ENCODE results near the gene TDRD3. TPM values are rescaled to one million over a fixed set of nuclear protein-coding genes. Genes with fewer than 3 reads are reported as not detected.

TDRD3 gene
- total and polyA plus RNA-seq, 7 experiments from 2014 or later = 8.3 to 33.6 (median 25.8) TPM

DNA sequence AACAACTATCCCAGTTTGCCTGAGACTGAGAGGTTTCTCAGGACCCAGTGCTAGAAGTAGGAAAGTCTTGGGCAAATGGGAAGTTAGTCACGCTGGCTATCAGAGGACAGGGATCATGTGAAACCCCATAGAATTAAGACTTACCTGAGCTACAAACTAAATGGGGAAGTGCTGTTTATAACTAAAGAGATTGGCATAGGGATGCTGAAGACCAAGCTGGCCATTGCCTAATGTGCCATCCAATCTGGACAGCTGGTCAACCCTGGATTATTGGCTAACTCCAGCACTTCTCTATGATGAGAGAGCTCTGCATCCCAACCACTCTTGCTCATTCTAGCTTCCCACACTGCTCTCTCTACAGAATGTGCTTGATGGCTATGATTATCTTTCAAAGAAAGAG is 216.1 kb downstream of the TDRD3 start:
- no peaks in the 10 kb centered on the region for H3K4me1 ChIP-seq (ENCODE audit: control insufficient read depth in 2 of 2, insufficient read depth in 2 of 2, low read length in 2 of 2)
- H3K27ac ChIP-seq (ENCODE audit: low read depth, low read length) = no peak overlapping the region
- H3K4me3 ChIP-seq (ENCODE audit: low read length) = no peak overlapping the region
- intact Hi-C loops (cut with micrococcal nuclease) = no loop called here
- no peaks in the 10 kb centered on the region for H3K36me3 ChIP-seq (ENCODE audit: control insufficient read depth in 2 of 3, insufficient read depth in 3 of 3, low read length in 3 of 3)
- peaks cover 0 to 2% (median 0%) of the 10 kb centered on the region in 11 donors for H3K9me3 Mint-ChIP-seq
- ATAC-seq (no peak), DNase-seq (no peak)
- H3K27me3 ChIP-seq (ENCODE audit: control insufficient read depth in 2 of 2, insufficient read depth in 2 of 2, low read length in 2 of 2) = no peaks in the 10 kb centered on the region
- no peak overlapping the region for H3K4me3 Mint-ChIP-seq
- no peaks in the 10 kb centered on the region for H3K36me3 Mint-ChIP-seq
- H3K4me1 Mint-ChIP-seq = no peaks in the 10 kb centered on the region
- H3K27ac Mint-ChIP-seq = no peak overlapping the region
- POLR2A ChIA-PET = no interaction called here
- peaks cover 0 to 35% (median 9%) of the 10 kb centered on the region in 5 donors for H3K27me3 Mint-ChIP-seq
- no peaks in the 10 kb centered on the region for H3K9me3 ChIP-seq (ENCODE audit: control insufficient read depth in 2 of 3, low read length in 3 of 3)
- CTCF ChIA-PET = no interaction called here

DNA sequence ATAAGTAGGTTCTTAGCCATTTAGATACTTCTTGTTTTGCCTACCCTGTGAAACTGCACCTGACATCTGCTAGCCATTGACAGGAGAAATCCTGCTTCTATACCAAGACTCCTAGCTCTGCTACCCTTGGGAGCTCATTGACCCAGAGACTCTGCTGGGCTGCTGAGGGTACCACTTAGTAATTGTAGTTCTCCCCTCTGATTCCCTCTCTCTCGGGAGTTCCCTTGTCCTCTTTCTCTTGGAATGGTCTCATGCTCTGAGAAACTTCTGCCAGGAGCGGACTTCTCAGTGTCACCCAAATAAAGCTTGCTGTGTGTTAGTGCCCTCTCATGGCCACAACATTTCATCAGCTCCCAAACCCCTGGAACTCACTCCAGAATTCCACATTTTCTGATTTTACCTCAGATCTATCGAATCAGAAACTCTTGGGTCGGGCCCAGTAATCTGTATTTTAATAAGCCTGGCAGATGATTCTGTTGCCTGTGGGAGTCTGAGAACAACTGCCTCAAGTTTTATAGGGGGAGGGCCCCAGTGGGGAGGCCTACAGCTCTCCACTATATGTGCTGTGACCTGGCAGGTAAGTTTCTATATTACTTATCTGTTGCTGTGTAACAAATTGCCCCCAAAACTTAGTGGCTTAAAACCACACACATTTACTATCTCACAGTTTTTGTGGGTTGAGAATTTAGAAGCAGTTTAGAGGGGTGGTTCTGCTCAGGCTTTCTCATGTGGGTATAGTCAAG is 221.1 kb downstream of the TDRD3 start:
- ATAC-seq = no peak
- H3K4me1 Mint-ChIP-seq = no peaks in the 10 kb centered on the region

GRCh38 chr13:60619461-60619860 is 222.4 kb downstream of the TDRD3 start:
- no peak overlapping the region for H3K4me3 Mint-ChIP-seq
- Histone ChIP-seq H3K4me1 (ENCODE audit: control insufficient read depth in 2 of 2, insufficient read depth in 2 of 2, low read length in 2 of 2) (no peaks in the 10 kb centered on the region), H3K36me3 (ENCODE audit: control insufficient read depth in 2 of 3, insufficient read depth in 3 of 3, low read length in 3 of 3) (no peaks in the 10 kb centered on the region), H3K9me3 (ENCODE audit: control insufficient read depth in 2 of 3, low read length in 3 of 3) (no peaks in the 10 kb centered on the region), H3K27ac (ENCODE audit: low read depth, low read length) (no peak overlapping the region), H3K4me3 (ENCODE audit: low read length) (no peak overlapping the region), H3K27me3 (ENCODE audit: control insufficient read depth in 2 of 2, insufficient read depth in 2 of 2, low read length in 2 of 2) (no peaks in the 10 kb centered on the region)
- intact Hi-C loops (cut with micrococcal nuclease) = no loop called here
- ATAC-seq = no peak
- no peaks in the 10 kb centered on the region for H3K4me1 Mint-ChIP-seq
- H3K36me3 Mint-ChIP-seq = no peaks in the 10 kb centered on the region
- DNase-seq = no peak
- H3K27me3 Mint-ChIP-seq = peaks cover 4 to 47% (median 14%) of the 10 kb centered on the region in 5 donors
- H3K27ac Mint-ChIP-seq = no peak overlapping the region
- peaks cover 0 to 10% (median under 1%) of the 10 kb centered on the region in 11 donors for H3K9me3 Mint-ChIP-seq
- CTCF ChIA-PET = no interaction called here
- POLR2A ChIA-PET = no interaction called here

More for the DNA sequence above, 221.1 kb downstream of the TDRD3 start:
- no peaks in the 10 kb centered on the region for H3K36me3 ChIP-seq (ENCODE audit: control insufficient read depth in 2 of 3, insufficient read depth in 3 of 3, low read length in 3 of 3)
- Mint-ChIP-seq H3K27ac (no peak overlapping the region), H3K36me3 (no peaks in the 10 kb centered on the region), H3K27me3 (peaks cover 4 to 51% (median 14%) of the 10 kb centered on the region in 5 donors), H3K4me3 (no peak overlapping the region), H3K9me3 (peaks cover 0 to 10% (median 2%) of the 10 kb centered on the region in 11 donors)
- no peak for DNase-seq
- CTCF ChIA-PET = no interaction called here
- POLR2A ChIA-PET = no interaction called here
- H3K4me3 ChIP-seq (ENCODE audit: low read length) = no peak overlapping the region
- H3K27ac ChIP-seq (ENCODE audit: low read depth, low read length) = no peak overlapping the region
- H3K9me3 ChIP-seq (ENCODE audit: control insufficient read depth in 2 of 3, low read length in 3 of 3) = no peaks in the 10 kb centered on the region
- intact Hi-C loops (cut with micrococcal nuclease) = no loop called here
- no peaks in the 10 kb centered on the region for H3K27me3 ChIP-seq (ENCODE audit: control insufficient read depth in 2 of 2, insufficient read depth in 2 of 2, low read length in 2 of 2)
- H3K4me1 ChIP-seq (ENCODE audit: control insufficient read depth in 2 of 2, insufficient read depth in 2 of 2, low read length in 2 of 2) = no peaks in the 10 kb centered on the region

DNA sequence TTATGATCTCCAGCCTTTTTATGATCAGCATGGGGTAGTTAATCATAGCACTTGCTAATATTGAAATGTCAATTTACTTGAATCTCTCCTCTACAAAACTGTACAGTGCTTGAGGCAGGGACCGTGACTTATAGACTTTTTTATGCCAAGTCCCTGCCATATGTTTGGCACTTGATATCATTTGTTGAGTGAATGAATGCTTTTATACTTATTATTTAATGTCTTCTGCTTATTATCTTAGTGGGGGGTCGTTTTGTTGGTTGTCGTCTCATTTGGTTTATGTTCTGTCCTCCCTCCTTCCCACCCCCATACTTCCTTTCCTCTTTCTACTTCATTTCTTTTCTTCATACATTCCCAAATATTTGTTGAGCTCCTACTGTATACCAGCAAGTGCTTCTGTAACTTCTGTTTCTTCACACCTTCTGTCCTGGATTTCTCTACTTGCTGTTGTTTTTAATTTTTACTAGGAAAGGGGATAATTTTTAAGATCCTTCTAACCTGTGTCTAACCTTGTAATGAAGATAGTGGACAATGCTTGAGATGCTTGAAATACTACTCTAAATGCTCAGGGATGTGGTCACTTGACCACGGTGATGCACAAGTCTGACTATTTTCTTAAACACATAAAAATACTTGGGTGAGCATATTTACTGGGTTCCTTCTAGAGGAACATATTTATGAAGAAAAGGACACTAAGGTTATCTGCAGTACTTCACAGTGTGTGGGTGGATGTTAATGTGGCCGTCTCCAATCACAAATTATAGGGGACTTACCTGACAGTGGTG is 223.8 kb downstream of the TDRD3 start:
- ATAC-seq (no peak), DNase-seq (no peak)
- H3K36me3 ChIP-seq (ENCODE audit: control insufficient read depth in 2 of 3, insufficient read depth in 3 of 3, low read length in 3 of 3) = no peaks in the 10 kb centered on the region
- Mint-ChIP-seq H3K27me3 (peaks cover 4 to 55% (median 22%) of the 10 kb centered on the region in 5 donors), H3K9me3 (peaks cover 0 to 10% (median 0%) of the 10 kb centered on the region in 11 donors), H3K36me3 (no peaks in the 10 kb centered on the region), H3K4me3 (no peak overlapping the region), H3K27ac (no peak overlapping the region), H3K4me1 (no peaks in the 10 kb centered on the region)
- no peaks in the 10 kb centered on the region for H3K9me3 ChIP-seq (ENCODE audit: control insufficient read depth in 2 of 3, low read length in 3 of 3)
- intact Hi-C loops (cut with micrococcal nuclease) = loop anchor here in 1 of 2 donors (10.0 kb wide), 1 partner anchor 794 kb away; the partner anchor contains the start of gene PCDH20
- H3K27me3 ChIP-seq (ENCODE audit: control insufficient read depth in 2 of 2, insufficient read depth in 2 of 2, low read length in 2 of 2) = no peaks in the 10 kb centered on the region
- CTCF ChIA-PET = no interaction called here
- no peak overlapping the region for H3K4me3 ChIP-seq (ENCODE audit: low read length)
- H3K27ac ChIP-seq (ENCODE audit: low read depth, low read length) = no peak overlapping the region
- no peaks in the 10 kb centered on the region for H3K4me1 ChIP-seq (ENCODE audit: control insufficient read depth in 2 of 2, insufficient read depth in 2 of 2, low read length in 2 of 2)
- POLR2A ChIA-PET = no interaction called here

DNA sequence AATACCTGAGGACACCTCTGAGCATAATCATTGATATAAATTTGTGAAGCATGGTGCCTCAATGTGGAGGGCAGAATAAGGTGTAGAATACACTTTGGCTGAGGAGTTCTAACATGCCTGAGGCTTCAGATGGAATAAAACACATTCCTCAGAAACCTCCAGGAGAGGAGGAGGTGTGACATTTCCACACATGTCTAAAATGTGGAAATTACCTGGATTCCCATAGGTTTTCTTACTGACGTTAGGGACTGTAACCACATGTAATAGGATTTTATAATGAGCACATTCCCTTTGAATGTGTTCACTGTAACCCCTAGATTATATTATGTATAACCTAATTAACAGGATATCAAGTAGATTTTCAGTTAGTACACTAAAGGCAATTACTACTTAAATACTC is 226.1 kb downstream of the TDRD3 start:
- H3K9me3 Mint-ChIP-seq = peaks cover 0 to 10% (median 0%) of the 10 kb centered on the region in 11 donors
- ChIA-PET CTCF (no interaction called here), POLR2A (no interaction called here)

More for the DNA sequence above, 226.1 kb downstream of the TDRD3 start:
- DNase-seq = no peak
- intact Hi-C loops (cut with micrococcal nuclease) = loop anchor here in 1 of 2 donors (10.0 kb wide), 1 partner anchor 792 kb away; the partner anchor contains the start of gene PCDH20
- Mint-ChIP-seq H3K4me3 (no peak overlapping the region), H3K36me3 (no peaks in the 10 kb centered on the region), H3K27me3 (peaks cover 4 to 43% (median 15%) of the 10 kb centered on the region in 5 donors), H3K27ac (no peak overlapping the region), H3K4me1 (no peaks in the 10 kb centered on the region)
- Histone ChIP-seq H3K4me1 (ENCODE audit: control insufficient read depth in 2 of 2, insufficient read depth in 2 of 2, low read length in 2 of 2) (no peaks in the 10 kb centered on the region), H3K9me3 (ENCODE audit: control insufficient read depth in 2 of 3, low read length in 3 of 3) (no peaks in the 10 kb centered on the region), H3K4me3 (ENCODE audit: low read length) (no peak overlapping the region), H3K27me3 (ENCODE audit: control insufficient read depth in 2 of 2, insufficient read depth in 2 of 2, low read length in 2 of 2) (no peaks in the 10 kb centered on the region), H3K36me3 (ENCODE audit: control insufficient read depth in 2 of 3, insufficient read depth in 3 of 3, low read length in 3 of 3) (no peaks in the 10 kb centered on the region), H3K27ac (ENCODE audit: low read depth, low read length) (no peak overlapping the region)
- no peak for ATAC-seq
